A549 (cell line): ENCODE measurements around the gene OMP.

Source experiments
- CEBPB ChIP-seq, 2 experiments: fragments of >200 bp in 1 of 2; sonication (Bioruptor Twin) in 1 of 2; formaldehyde crosslinking in 1 of 2; IDR thresholded peaks; 2 replicates each; pipeline ENCODE4 v1.6.1; 2012 to 2016
- CTCF ChIP-seq: fragments of >200 bp; sonication (Bioruptor Twin); formaldehyde crosslinking; IDR thresholded peaks from 3 replicates; pipeline ENCODE4 v1.5.1; 2016

DNA sequence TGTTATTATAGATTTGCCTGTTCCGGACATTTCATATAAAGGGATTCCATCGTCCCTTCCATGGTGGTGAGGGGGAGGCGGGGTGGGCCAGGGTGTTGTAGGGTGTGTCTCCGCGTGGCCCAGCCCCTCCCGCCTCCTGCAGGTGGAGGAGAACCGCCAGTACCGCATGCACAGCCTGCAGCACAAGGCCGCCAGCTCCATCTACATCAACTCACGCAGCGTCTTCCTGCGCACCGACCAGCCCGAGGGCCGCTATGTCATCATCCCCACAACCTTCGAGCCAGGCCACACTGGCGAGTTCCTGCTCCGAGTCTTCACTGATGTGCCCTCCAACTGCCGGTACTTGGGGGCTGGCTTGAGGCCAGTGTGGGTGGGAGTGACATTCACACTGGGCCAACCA lies 17.9 kb downstream of the OMP start:
- TF ChIP-seq CTCF, result no peak
- no peak for TF ChIP-seq CEBPB (IDR thresholded peaks at IDR 0.05)
